KOPT-K1 (cell line): ENCODE data around the gene CIAO1.
"Not testable (repeated sequence)": the region's sequence is repeated elsewhere in the genome, so short reads cannot be mapped to it uniquely, and the experiment has no call there.

Experiments
- H3K27ac ChIP-seq: fragments of 200-600 bp; sonication (generic); 2 replicates; pipeline ENCODE4 v1.5.1; 2016; ENCODE audit warnings: antibody characterized with exemption, mild to moderate bottlenecking, low read depth, low read length; ENCODE audit not compliant: poor library complexity, severe bottlenecking
- H3K36me3 ChIP-seq: fragments of 200-600 bp; sonication (generic); 2 replicates; pipeline ENCODE4 v1.5.1; 2017; ENCODE audit warnings: antibody characterized with exemption, mild to moderate bottlenecking, low read length, moderate library complexity; ENCODE audit not compliant: insufficient read depth
- H3K9me3 ChIP-seq: fragments of 200-600 bp; sonication (generic); 2 replicates; pipeline ENCODE4 v1.5.1; 2017; ENCODE audit warnings: antibody characterized with exemption, low read length, mild to moderate bottlenecking; ENCODE audit not compliant: insufficient read depth, poor library complexity, severe bottlenecking

The CIAO1 gene

GRCh38 chr2:96291751-96292150, 25.7 kb downstream of the CIAO1 start:
- Histone ChIP-seq H3K27ac (no peak overlapping the region), H3K36me3 (peaks cover 100% of the 10 kb centered on the region), H3K9me3 (no peaks in the 10 kb centered on the region)

DNA sequence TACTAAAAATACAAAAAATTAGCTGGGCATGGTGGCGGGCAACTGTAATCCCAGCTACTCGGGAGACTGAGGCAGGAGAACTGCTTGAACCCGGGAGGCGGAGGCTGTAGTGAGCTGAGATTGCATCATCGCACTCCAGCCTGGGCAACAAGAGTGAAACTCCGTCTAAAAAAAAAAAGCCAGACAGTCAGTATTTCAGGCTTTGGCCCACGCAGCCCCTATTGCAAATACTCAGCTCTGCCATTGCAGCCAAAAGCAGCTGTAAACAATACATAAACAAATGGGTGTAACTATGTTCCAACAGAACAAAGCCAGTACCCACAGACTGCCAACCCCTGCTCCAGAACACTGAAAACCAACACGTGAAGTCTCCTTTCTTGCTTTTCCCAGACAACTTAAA, 28.2 kb downstream of the CIAO1 start:
- H3K36me3 ChIP-seq, result peaks cover 100% of the 10 kb centered on the region
- H3K9me3 ChIP-seq, H3K27ac ChIP-seq: not testable (repeated sequence)

DNA sequence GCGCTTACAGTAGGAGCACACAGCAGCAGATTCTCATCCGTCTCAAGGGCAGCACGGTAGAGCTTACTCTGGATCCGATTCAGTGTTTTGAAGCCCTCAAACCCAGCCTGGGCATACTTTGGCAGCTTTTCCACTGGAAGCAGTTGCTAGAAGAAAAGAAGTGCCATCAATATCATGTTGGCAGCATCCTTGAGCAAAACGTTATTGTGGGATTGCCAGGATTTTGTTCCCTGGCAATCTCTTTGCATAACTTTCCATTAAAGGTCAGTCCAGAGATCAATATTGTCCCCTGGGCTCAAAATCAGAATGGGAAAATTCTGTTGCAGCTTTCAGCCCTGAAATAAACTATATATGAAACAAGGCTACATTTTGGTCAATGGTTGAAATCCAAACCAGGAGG, 30.9 kb downstream of the CIAO1 start:
- H3K9me3 ChIP-seq, result no peaks in the 10 kb centered on the region
- peaks cover 100% of the 10 kb centered on the region for H3K36me3 ChIP-seq
- no peak overlapping the region for H3K27ac ChIP-seq

GRCh38 chr2:96301865-96302264, 35.8 kb downstream of the CIAO1 start:
- no peak overlapping the region for H3K27ac ChIP-seq
- peaks cover 77% of the 10 kb centered on the region for H3K36me3 ChIP-seq
- H3K9me3 ChIP-seq, result no peaks in the 10 kb centered on the region

- no peaks in the 10 kb centered on the region for H3K9me3 ChIP-seq
- peaks cover 50% of the 10 kb centered on the region for H3K36me3 ChIP-seq
- peak overlapping the region; percentile 87 for H3K27ac ChIP-seq
Measured at GRCh38 chr2:96304606-96305005, 38.6 kb downstream of the CIAO1 start.

GRCh38 chr2:96305091-96305978, 39.3 kb downstream of the CIAO1 start, which contains the start of gene SNRNP200:
Gene SNRNP200 (minus strand): TSS chr2:96305546. CDS start chr2:96305437, 109 bp downstream.
- Histone ChIP-seq H3K9me3 (no peaks in the 10 kb centered on the region), H3K36me3 (peaks cover 43% of the 10 kb centered on the region), H3K27ac (peak within 1 kb of the TSS; percentile 87)

DNA sequence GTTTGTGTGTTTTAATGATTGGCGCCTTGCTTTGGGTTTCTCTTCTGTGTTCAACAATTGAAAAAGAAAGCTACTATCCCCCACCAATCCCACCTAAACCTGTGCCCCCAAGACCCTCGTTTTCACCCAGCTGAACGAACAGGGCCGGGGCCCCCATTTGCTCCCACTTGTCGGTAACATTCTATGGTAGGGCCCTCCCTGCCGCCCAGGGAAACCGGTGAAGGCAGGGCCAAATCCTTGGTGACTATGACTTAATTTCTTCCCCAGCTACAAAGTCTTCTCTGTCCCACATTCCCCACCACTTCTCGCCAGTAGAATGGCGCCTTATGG, 39.9 kb downstream of the CIAO1 start:
- Histone ChIP-seq H3K27ac (peak overlapping the region; percentile 87), H3K9me3 (no peaks in the 10 kb centered on the region), H3K36me3 (peaks cover 37% of the 10 kb centered on the region)

GRCh38 chr2:96306370-96306769, 40.3 kb downstream of the CIAO1 start:
- H3K9me3 ChIP-seq, result no peaks in the 10 kb centered on the region
- peak overlapping the region; percentile 87 for H3K27ac ChIP-seq
- H3K36me3 ChIP-seq, result peaks cover 32% of the 10 kb centered on the region

- no peaks in the 10 kb centered on the region for H3K9me3 ChIP-seq
- no peak overlapping the region for H3K27ac ChIP-seq
- H3K36me3 ChIP-seq, result peaks cover 13% of the 10 kb centered on the region
Measured at GRCh38 chr2:96308248-96308647, 42.2 kb downstream of the CIAO1 start.

GRCh38 chr2:96315005-96315399, 49.0 kb downstream of the CIAO1 start:
- H3K27ac ChIP-seq, result peak overlapping the region; percentile 64
- H3K9me3 ChIP-seq, result no peaks in the 10 kb centered on the region
- H3K36me3 ChIP-seq, result no peaks in the 10 kb centered on the region

DNA sequence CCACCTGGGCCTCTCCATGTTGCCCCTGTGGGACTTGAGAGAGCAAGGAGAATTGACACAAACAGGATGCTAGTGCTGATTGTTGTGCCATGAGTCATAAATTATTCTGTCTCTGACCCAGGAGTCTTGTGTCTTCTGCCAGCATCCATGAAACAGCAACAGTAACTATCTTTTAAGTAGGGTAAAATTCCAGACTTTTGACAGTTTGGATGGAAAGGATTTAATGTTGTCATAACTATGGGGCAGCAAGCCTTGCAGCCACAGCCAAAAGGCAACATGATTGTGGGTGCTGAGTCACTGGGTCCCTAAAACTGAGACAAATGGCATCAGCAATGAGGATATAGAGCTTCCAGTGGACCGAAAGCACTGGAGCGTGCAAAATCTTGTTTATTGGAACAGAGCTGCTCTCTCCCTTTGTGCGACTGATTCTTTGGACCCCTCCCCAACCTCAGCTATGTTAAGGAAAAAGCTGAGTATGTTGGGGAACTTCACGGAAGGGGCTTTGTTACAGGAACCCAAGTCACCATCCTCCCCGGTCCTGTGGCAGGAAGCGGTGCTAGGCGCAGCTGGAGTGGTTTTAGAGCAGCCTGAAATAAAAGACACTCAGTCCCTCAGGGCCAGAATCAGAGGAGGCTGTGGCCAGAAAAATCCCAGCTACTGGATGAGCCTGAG, 49.5 kb downstream of the CIAO1 start:
- no peaks in the 10 kb centered on the region for H3K9me3 ChIP-seq
- H3K36me3 ChIP-seq, result no peaks in the 10 kb centered on the region
- peak overlapping the region; percentile 64 for H3K27ac ChIP-seq

- no peaks in the 10 kb centered on the region for H3K9me3 ChIP-seq
- H3K27ac ChIP-seq, result no peak overlapping the region
- no peaks in the 10 kb centered on the region for H3K36me3 ChIP-seq
Measured at GRCh38 chr2:96316999-96317398, 51.0 kb downstream of the CIAO1 start.

- Histone ChIP-seq H3K27ac (no peak overlapping the region), H3K9me3 (no peaks in the 10 kb centered on the region), H3K36me3 (no peaks in the 10 kb centered on the region)
Measured at GRCh38 chr2:96317584-96317997, 51.6 kb downstream of the CIAO1 start.

GRCh38 chr2:96318723-96319122, 52.7 kb downstream of the CIAO1 start:
- H3K27ac ChIP-seq, result no peak overlapping the region
- H3K36me3 ChIP-seq, result no peaks in the 10 kb centered on the region
- H3K9me3 ChIP-seq, result no peaks in the 10 kb centered on the region

- H3K36me3 ChIP-seq, result no peaks in the 10 kb centered on the region
- no peaks in the 10 kb centered on the region for H3K9me3 ChIP-seq
- no peak overlapping the region for H3K27ac ChIP-seq
Measured at GRCh38 chr2:96319396-96319795, 53.4 kb downstream of the CIAO1 start.

DNA sequence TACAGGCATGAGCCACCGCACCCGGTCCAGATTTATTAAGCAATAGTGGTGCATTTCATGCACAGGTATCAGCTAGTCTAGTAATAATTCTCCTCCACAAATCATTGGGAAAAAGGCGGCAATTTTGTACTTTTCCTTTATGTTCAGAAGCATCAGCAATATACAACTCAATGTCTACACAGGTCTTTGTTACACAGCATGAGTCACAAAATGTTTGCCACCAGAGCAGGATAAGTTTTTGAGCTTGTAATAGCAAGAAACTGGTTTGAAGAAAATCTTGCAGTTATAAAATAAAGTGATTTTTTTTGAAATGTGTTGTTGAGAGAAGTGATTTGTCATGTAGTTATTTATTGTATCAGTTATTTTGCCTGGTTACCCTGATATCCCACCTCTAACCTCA, 54.3 kb downstream of the CIAO1 start:
- Histone ChIP-seq H3K27ac (no peak overlapping the region), H3K9me3 (no peaks in the 10 kb centered on the region), H3K36me3 (no peaks in the 10 kb centered on the region)
